HL-60/S4 treated with phorbol 12-myristate 13-acetate at 8.2 ng/mL for 4 days and 3 days (cell line): ENCODE data around the gene DSCAM.

ENCODE experiments used
- in situ Hi-C: fragments of 300-500 bp; cut with MboI; formaldehyde crosslinking; loops from 2 replicates; pipeline ENCODE4 v1.15.0; 2022; ENCODE audit warnings: low sequenced_read_pairs

The DSCAM gene

GRCh38 chr21:39966786-39967185 lies 880.2 kb downstream of the DSCAM start:
- in situ Hi-C loops = no loop called here

GRCh38 chr21:39965026-39965425 lies 881.9 kb downstream of the DSCAM start:
- in situ Hi-C loops = no loop called here

GRCh38 chr21:39961251-39961650 lies 885.7 kb downstream of the DSCAM start:
- in situ Hi-C loops = no loop called here
